HG03045 (cell line): ENCODE measurements around the gene VPS37B.

Experiments
- ATAC-seq: cut with Tn5 transposase; IDR thresholded peaks from one replicate; pipeline ENCODE4 v1.9.1; 2021; ENCODE audit warnings: mild to moderate bottlenecking, moderate library complexity; ENCODE audit not compliant: unreplicated experiment

The VPS37B gene

GRCh38 chr12:122867691-122868461 is 28.0 kb downstream of the VPS37B start:
- ATAC-seq = no peak

GRCh38 chr12:122866950-122867607 is 28.8 kb downstream of the VPS37B start:
- no peak for ATAC-seq

- ATAC-seq = no peak
Observed at GRCh38 chr12:122866379-122866778, 29.5 kb downstream of the VPS37B start.

GRCh38 chr12:122865268-122866231 is 30.4 kb downstream of the VPS37B start:
- no peak for ATAC-seq

- no peak for ATAC-seq
Observed at GRCh38 chr12:122864894-122865253, 31.1 kb downstream of the VPS37B start.

- no peak for ATAC-seq
Observed at GRCh38 chr12:122862872-122863701, 32.8 kb downstream of the VPS37B start.

GRCh38 chr12:122862110-122862634 is 33.8 kb downstream of the VPS37B start:
- no peak for ATAC-seq

- no peak for ATAC-seq
Observed at GRCh38 chr12:122861587-122861970, 34.3 kb downstream of the VPS37B start.

- ATAC-seq = no peak
Observed at GRCh38 chr12:122860854-122861586, 34.9 kb downstream of the VPS37B start.

GRCh38 chr12:122860040-122860853 is 35.7 kb downstream of the VPS37B start:
- ATAC-seq = no peak

GRCh38 chr12:122859303-122860039 is 36.5 kb downstream of the VPS37B start:
- no peak for ATAC-seq

- ATAC-seq = no peak
Observed at GRCh38 chr12:122858591-122859302, 37.2 kb downstream of the VPS37B start.

- no peak for ATAC-seq
Observed at GRCh38 chr12:122858171-122858570, 37.8 kb downstream of the VPS37B start.

GRCh38 chr12:122856999-122857671 is 38.8 kb downstream of the VPS37B start:
- ATAC-seq = no peak

GRCh38 chr12:122855928-122856831 is 39.7 kb downstream of the VPS37B start:
- ATAC-seq = no peak
